Right lobe of liver (tissue), 6 donors: ENCODE data around the gene CDKL5. TPM values are rescaled to one million over a fixed set of nuclear protein-coding genes. Genes with fewer than 3 reads are reported as not detected.

ENCODE experiments used
- ATAC-seq, 4 donors: fragments of 200-7000 bp; cut with Tn5 transposase; one replicate each; pipeline ENCODE4 v1.9.1; 2020; ENCODE audit warnings: mild to moderate bottlenecking in 4 of 4, moderate library complexity in 4 of 4
- DNase-seq, 3 donors: peaks; one replicate each; pipeline ENCODE4 v3.0.0-alpha.2; 2020
- H3K27ac ChIP-seq, 3 donors: fragments of 200-600 bp; one replicate each; pipeline ENCODE4 v1.8.0; 2022
- H3K27me3 ChIP-seq, 2 donors: fragments of 200-600 bp; one replicate each; pipeline ENCODE4 v1.8.0; 2022
- H3K36me3 ChIP-seq, 4 donors: fragments of 200-600 bp; sonication (generic) in 1 of 4; one replicate each; pipeline versions ENCODE4 v1.5.1 to v1.8.0; 2017 to 2022; ENCODE audit warnings: control low read depth in 1 of 4
- H3K4me1 ChIP-seq, 4 donors: fragments of 200-600 bp; sonication (generic) in 1 of 4; one replicate each; pipeline versions ENCODE4 v1.5.1 to v1.8.0; 2017 to 2022; ENCODE audit warnings: control low read depth in 1 of 4
- H3K4me3 ChIP-seq, 3 donors: fragments of 200-600 bp; one replicate each; pipeline ENCODE4 v1.8.0; 2022
- H3K9me3 ChIP-seq, 4 donors: fragments of 200-600 bp; sonication (generic) in 1 of 4; one replicate each; pipeline versions ENCODE4 v1.5.1 to v1.8.0; 2017 to 2022; ENCODE audit warnings: control low read depth in 1 of 4
- CTCF ChIP-seq, 4 donors: fragments of 200-600 bp in 3 of 4; fragments of 450-650 bp in 1 of 4; IDR thresholded peaks; one replicate each; pipeline versions ENCODE4 v1.5.1 to v1.8.0; 2016 to 2022; ENCODE audit warnings: antibody characterized with exemption in 4 of 4, mild to moderate bottlenecking in 2 of 4
- POLR2A ChIP-seq: fragments of 450-650 bp; IDR thresholded peaks from one replicate; pipeline ENCODE4 v1.6.1; 2017; ENCODE audit warnings: antibody characterized with exemption, mild to moderate bottlenecking
- WGBS: methylation state at CpG from one replicate; pipeline ENCODE4 v1.1.6; 2018; ENCODE audit warnings: low coverage, low lambda C conversion rate; ENCODE audit not compliant: insufficient coverage; ENCODE audit errors: missing lambda C conversion rate; 5-methylcytosine and 5-hydroxymethylcytosine counted together
- intact Hi-C, 2 donors: fragments of 100-400 bp; cut with DNase I; formaldehyde crosslinking; loops; one replicate each; pipeline versions ENCODE4 v1.11.2 to v1.14.1; 2022
- total RNA-seq, 6 experiments: library from RNA; depleted of rRNA in 2 of 6; stranded (reverse); fragments of >200 nt in 2 of 6; fragmentation: NEBNext Ultra II Directional in 3 of 6; extraction: Animal tissue kit (Norgen Biotek cat#: 25700) in 3 of 6; gene quantifications; one replicate each; pipeline versions ENCODE4 v1.1.0 to v1.2.4, GENCODE V29; 2016 to 2023
- donor health status: DM: no; HTN: yes; CAD: no.
- donor health status: DM: no; HTN: no; CAD: no.
- donor health status: DM: no; HTN: no; CAD: no.
- donor health status: DM: no; HTN: yes; CAD: no.
- donor health status: DM: no; HTN: yes; CAD: no.

CDKL5 gene
- total RNA-seq, 6 experiments from 2014 or later: 1.7 to 3.1 (median 2.4) TPM

GRCh38 chrX:18661273-18661672 is 235.9 kb downstream of the CDKL5 start:
- no peaks in the 10 kb centered on the region for H3K27me3 ChIP-seq
- H3K4me1 ChIP-seq: no peaks in the 10 kb centered on the region
- ATAC-seq (no peak), DNase-seq (no peak)
- H3K36me3 ChIP-seq: no peaks in the 10 kb centered on the region
- WGBS: 80% methylated on average over 2 of the region's 12 CpGs
- no peak overlapping the region for H3K27ac ChIP-seq
- H3K9me3 ChIP-seq: no peaks in the 10 kb centered on the region
- TF ChIP-seq CTCF (IDR thresholded peaks at IDR 0.05) (no peak), POLR2A (no peak)
- intact Hi-C loops: no loop called here
- H3K4me3 ChIP-seq: no peak overlapping the region

GRCh38 chrX:18664947-18665346 is 239.5 kb downstream of the CDKL5 start:
- H3K27ac ChIP-seq: no peak overlapping the region
- intact Hi-C loops: no loop called here
- H3K27me3 ChIP-seq: no peaks in the 10 kb centered on the region
- WGBS: 59% methylated on average over 7 of the region's 8 CpGs
- no peaks in the 10 kb centered on the region for H3K9me3 ChIP-seq
- TF ChIP-seq CTCF (IDR thresholded peaks at IDR 0.05) (no peak), POLR2A (no peak)
- no peaks in the 10 kb centered on the region for H3K36me3 ChIP-seq
- no peak overlapping the region for H3K4me3 ChIP-seq
- no peaks in the 10 kb centered on the region for H3K4me1 ChIP-seq
- DNase-seq (no peak), ATAC-seq (no peak)

- DNase-seq (no peak), ATAC-seq (no peak)
- H3K27me3 ChIP-seq: no peaks in the 10 kb centered on the region
Observed at GRCh38 chrX:18666614-18667013, 241.2 kb downstream of the CDKL5 start.

GRCh38 chrX:18668071-18668835 is 242.8 kb downstream of the CDKL5 start:
- no peak overlapping the region for H3K27ac ChIP-seq
- H3K27me3 ChIP-seq: no peaks in the 10 kb centered on the region
- DNase-seq (no peak), ATAC-seq (peak in 1 of 4 donors; percentile 38)
- no peak overlapping the region for H3K4me3 ChIP-seq
- no peak for TF ChIP-seq POLR2A
- TF ChIP-seq CTCF (IDR thresholded peaks at IDR 0.05): no peak
- no peaks in the 10 kb centered on the region for H3K4me1 ChIP-seq
- H3K36me3 ChIP-seq: no peaks in the 10 kb centered on the region
- intact Hi-C loops: no loop called here
- WGBS: 69% methylated on average over 15 of the region's 15 CpGs
- no peaks in the 10 kb centered on the region for H3K9me3 ChIP-seq

More at GRCh38 chrX:18666614-18667013, 241.2 kb downstream of the CDKL5 start:
- TF ChIP-seq CTCF (IDR thresholded peaks at IDR 0.05) (no peak), POLR2A (no peak)
- Histone ChIP-seq H3K9me3 (no peaks in the 10 kb centered on the region), H3K36me3 (no peaks in the 10 kb centered on the region), H3K4me1 (no peaks in the 10 kb centered on the region), H3K27ac (no peak overlapping the region), H3K4me3 (no peak overlapping the region)
- intact Hi-C loops: no loop called here
- 87% methylated on average over 10 of the region's 15 CpGs for WGBS
